Fibroblast of lung (primary cell): Measurements from ENCODE around the gene PSMB11.

ENCODE experiments used
- CTCF ChIP-seq, 2 donors: IDR thresholded peaks in 1 of 2; conservative IDR thresholded peaks in 1 of 2; 1 replicate in 1 of 2; 2 replicates in 1 of 2; pipeline ENCODE4 v1.5.1; 2011 to 2012; ENCODE audit warnings: low read length in 2 of 2, control low read depth in 1 of 2, inconsistent platforms in 1 of 2, low read depth in 1 of 2, mild to moderate bottlenecking in 1 of 2
- EZH2 ChIP-seq: IDR thresholded peaks from 2 replicates; pipeline ENCODE4 v1.5.1; 2012; ENCODE audit warnings: low read length, control low read depth, mild to moderate bottlenecking; ENCODE audit errors: missing control alignments

GRCh38 chr14:23053426-23053825, 11.4 kb downstream of the PSMB11 start:
- no peak for TF ChIP-seq CTCF (conservative IDR thresholded peaks at IDR 0.05 in 1 of 2, IDR thresholded peaks at IDR 0.05 in 1 of 2; ENCODE audit: low read depth in 1 of 2, low read length in 2 of 2)
- TF ChIP-seq EZH2: no peak
